H1 (cell line): ENCODE results near the gene MCRS1. TPM values are rescaled to one million over a fixed set of nuclear protein-coding genes. Genes with fewer than 3 reads are reported as not detected.

Source experiments
- CTCF ChIA-PET: fragments of 300-600 bp; sonication (Branson Sonifier 250); formaldehyde crosslinking; loops from one replicate; lab custom pipeline; 2021; ENCODE audit not compliant: partially characterized antibody; lab: Charles Lee
- POLR2A ChIA-PET: fragments of 300-600 bp; sonication (Branson Sonifier 250); formaldehyde crosslinking; loops from one replicate; lab custom pipeline; 2021; ENCODE audit warnings: inconsistent platforms; ENCODE audit not compliant: partially characterized antibody; lab: Charles Lee
- DNase-seq, 2 experiments: peaks; one replicate each; pipeline versions ENCODE4 v3.0.0 to v3.0.0-alpha.2; 2010 to 2022; ENCODE audit warnings: low spot score in 2 of 2, low read depth in 1 of 2, mixed read lengths in 1 of 2
- FAIRE-seq: peaks from 2 replicates; lab custom pipeline; 2011; peaks lifted over from hg19 to GRCh38; lab: Jason Lieb, UNC
- H2AFZ ChIP-seq: 2 replicates; pipeline ENCODE4 v1.8.1; 2012; ENCODE audit warnings: low read length, inconsistent platforms
- H2AK5ac ChIP-seq: 2 replicates; pipeline ENCODE4 v1.6.1; 2013; ENCODE audit warnings: low read depth, low read length
- H2BK120ac ChIP-seq: replicated peaks from 2 replicates; pipeline ENCODE3; 2013; ENCODE audit warnings: low read depth, low read length, inconsistent platforms
- H2BK12ac ChIP-seq: 2 replicates; pipeline ENCODE4 v1.6.1; 2013; ENCODE audit warnings: low read depth, low read length
- H2BK15ac ChIP-seq: 2 replicates; pipeline ENCODE4 v1.6.1; 2013; ENCODE audit warnings: low read length
- H2BK20ac ChIP-seq: 2 replicates; pipeline ENCODE4 v1.6.1; 2013; ENCODE audit warnings: low read length
- H2BK5ac ChIP-seq: 2 replicates; pipeline ENCODE4 v1.6.1; 2013; ENCODE audit warnings: low read depth, low read length
- H3K14ac ChIP-seq: 2 replicates; pipeline ENCODE4 v1.6.1; 2013; ENCODE audit warnings: inconsistent platforms; ENCODE audit not compliant: insufficient read length
- H3K18ac ChIP-seq: 2 replicates; pipeline ENCODE4 v1.6.1; 2013; ENCODE audit warnings: low read length; ENCODE audit errors: extremely low read depth
- H3K23ac ChIP-seq: 2 replicates; pipeline ENCODE4 v1.6.1; 2013; ENCODE audit warnings: inconsistent platforms; ENCODE audit not compliant: insufficient read length
- H3K23me2 ChIP-seq: 2 replicates; pipeline ENCODE4 v1.6.1; 2013; ENCODE audit warnings: low read depth, low read length
- H3K27ac ChIP-seq: 2 replicates; pipeline ENCODE4 v1.6.1; 2011; ENCODE audit warnings: low read depth, low read length, inconsistent platforms
- H3K27me3 ChIP-seq, 4 experiments: replicated peaks in 1 of 4; 1 replicate in 1 of 4; 2 replicates in 3 of 4; pipeline versions ENCODE4 v1.6.1 to v1.8.1; 2011 to 2013; ENCODE audit warnings: low read length in 3 of 4, mild to moderate bottlenecking in 3 of 4, inconsistent platforms in 2 of 4, mixed read lengths in 2 of 4, moderate library complexity in 1 of 4; ENCODE audit not compliant: control insufficient read depth in 3 of 4, insufficient read depth in 3 of 4; ENCODE audit errors: extremely low read depth in 1 of 4
- H3K36me3 ChIP-seq, 4 experiments: 2 replicates each; pipeline versions ENCODE4 v1.6.1 to v1.8.1; 2011 to 2013; ENCODE audit warnings: mild to moderate bottlenecking in 4 of 4, low read length in 3 of 4, moderate library complexity in 2 of 4, control low read depth in 1 of 4, inconsistent platforms in 1 of 4; ENCODE audit not compliant: insufficient read depth in 4 of 4, control insufficient read depth in 2 of 4
- H3K4ac ChIP-seq: replicated peaks from 2 replicates; pipeline ENCODE3; 2013; ENCODE audit warnings: low read length, low read depth, mixed read lengths, inconsistent platforms; ENCODE audit not compliant: insufficient read length
- H3K4me1 ChIP-seq, 4 experiments: replicated peaks in 1 of 4; 1 replicate in 1 of 4; 2 replicates in 3 of 4; pipeline versions ENCODE4 v1.6.1 to v1.8.1; 2011 to 2013; ENCODE audit warnings: low read length in 3 of 4, inconsistent platforms in 2 of 4, mixed read lengths in 1 of 4; ENCODE audit not compliant: insufficient read depth in 4 of 4, control insufficient read depth in 3 of 4
- H3K4me2 ChIP-seq, 2 experiments: 2 replicates each; pipeline versions ENCODE4 v1.6.1 to v1.8.1; 2011 to 2013; ENCODE audit warnings: low read depth in 2 of 2, low read length in 2 of 2, control low read depth in 1 of 2, inconsistent platforms in 1 of 2, mild to moderate bottlenecking in 1 of 2; ENCODE audit not compliant: insufficient read depth in 1 of 2
- H3K4me3 ChIP-seq, 4 experiments: fragments of 200-600, 300-600 bp in 1 of 4; sonication (generic), shearing (Covaris generic), sonication (Bioruptor Twin) in 1 of 4; 2 replicates each; pipeline versions ENCODE4 v1.5.1 to v1.8.1; 2011 to 2016; ENCODE audit warnings: low read length in 4 of 4, low read depth in 3 of 4, control low read depth in 2 of 4, inconsistent platforms in 2 of 4, mild to moderate bottlenecking in 2 of 4, mixed read lengths in 1 of 4, moderate library complexity in 1 of 4; ENCODE audit not compliant: insufficient read depth in 2 of 4; ENCODE audit errors: extremely low read depth in 1 of 4
- H3K56ac ChIP-seq: replicated peaks from 2 replicates; pipeline ENCODE3; 2013; ENCODE audit warnings: low read depth, mild to moderate bottlenecking, mixed read lengths, low read length, inconsistent platforms; ENCODE audit not compliant: insufficient read length
- H3K79me1 ChIP-seq: 2 replicates; pipeline ENCODE4 v1.6.1; 2013; ENCODE audit warnings: low read depth, low read length, control low read depth
- H3K79me2 ChIP-seq, 2 experiments: 2 replicates each; pipeline versions ENCODE4 v1.6.1 to v1.8.1; 2012 to 2013; ENCODE audit warnings: low read length in 2 of 2, mild to moderate bottlenecking in 2 of 2, inconsistent platforms in 1 of 2; ENCODE audit not compliant: insufficient read depth in 2 of 2, control insufficient read depth in 1 of 2
- H3K9ac ChIP-seq, 4 experiments: replicated peaks in 1 of 4; 1 replicate in 1 of 4; 2 replicates in 3 of 4; pipeline versions ENCODE4 v1.6.1 to v1.8.1; 2011 to 2013; ENCODE audit warnings: low read depth in 3 of 4, low read length in 3 of 4, control low read depth in 2 of 4, mild to moderate bottlenecking in 2 of 4, moderate library complexity in 2 of 4, inconsistent platforms in 1 of 4; ENCODE audit errors: extremely low read depth in 1 of 4
- H3K9me3 ChIP-seq, 2 experiments: 2 replicates each; pipeline versions ENCODE4 v1.6.1 to v1.8.1; 2012 to 2013; ENCODE audit warnings: mild to moderate bottlenecking in 2 of 2, moderate library complexity in 2 of 2, control low read depth in 1 of 2, inconsistent platforms in 1 of 2, low read depth in 1 of 2, low read length in 1 of 2, mixed read lengths in 1 of 2; ENCODE audit not compliant: insufficient read depth in 2 of 2
- H4K20me1 ChIP-seq, 2 experiments: replicated peaks in 1 of 2; 2 replicates each; pipeline versions ENCODE3 to v1.8.1; 2011 to 2013; ENCODE audit warnings: inconsistent platforms in 2 of 2, low read length in 2 of 2, mild to moderate bottlenecking in 1 of 2; ENCODE audit not compliant: insufficient read depth in 2 of 2, control insufficient read depth in 1 of 2
- H4K5ac ChIP-seq: 2 replicates; pipeline ENCODE4 v1.6.1; 2013; ENCODE audit warnings: low read length, low read depth, mixed read lengths, inconsistent platforms; ENCODE audit not compliant: insufficient read length
- H4K8ac ChIP-seq: 2 replicates; pipeline ENCODE4 v1.8.0; 2013; ENCODE audit warnings: mild to moderate bottlenecking, moderate library complexity, low read length, inconsistent platforms; ENCODE audit not compliant: insufficient read depth; ENCODE audit errors: extremely low read depth
- H4K91ac ChIP-seq: replicated peaks from 2 replicates; pipeline ENCODE3; 2013; ENCODE audit warnings: low read length, mixed read lengths, inconsistent platforms; ENCODE audit not compliant: insufficient read length
- KDM1A ChIP-seq: fragments of 200-600, 300-600 bp; sonication (generic); IDR thresholded peaks from 2 replicates; pipeline ENCODE4 v1.7.1; 2016; ENCODE audit warnings: mild to moderate bottlenecking, low read length, borderline replicate concordance
- TCF12 ChIP-seq: IDR thresholded peaks from 2 replicates; pipeline ENCODE4 v1.6.1; 2011; ENCODE audit warnings: low read depth, mild to moderate bottlenecking, low read length
- WGBS, 2 experiments: shearing (Covaris generic) in 1 of 2; methylation state at CpG; one replicate each; pipeline versions ENCODE4 v1.1.6 to v1.1.7; 2013 to 2015; ENCODE audit warnings: low lambda C conversion rate in 2 of 2, mixed read lengths in 2 of 2, inconsistent platforms in 1 of 2, low coverage in 1 of 2, missing lambda C conversion rate in 1 of 2; ENCODE audit not compliant: insufficient replicate concordance in 2 of 2, insufficient coverage in 1 of 2, insufficient read length in 1 of 2; ENCODE audit errors: extremely low coverage in 1 of 2, missing lambda C conversion rate in 1 of 2; 5-methylcytosine and 5-hydroxymethylcytosine counted together
- polyA plus RNA-seq, 7 experiments: library from polyadenylated mRNA; depleted of rRNA in 3 of 7; stranded (reverse) in 5 of 7; unstranded in 2 of 7; fragments of >200 nt in 5 of 7; fragments of 200-250 nt in 2 of 7; gene quantifications; 1 replicate in 5 of 7; 2 replicates in 1 of 7; 4 replicates in 1 of 7; pipeline versions ENCODE4 v1.2.1 to v1.2.3, GENCODE V29; 2011 to 2013; ENCODE audit warnings: missing spikeins in 2 of 7, mixed read lengths in 2 of 7
- total RNA-seq: library from RNA; stranded (reverse); fragmentation: NEBNext Ultra II Directional; extraction: Animal tissue kit (Norgen Biotek cat#: 25700); gene quantifications from 2 replicates; pipeline ENCODE4 v1.2.1, GENCODE V29; 2021

MCRS1 gene
- total and polyA plus RNA-seq, 2 of the 8 experiments (the other 6 are each of a cell fraction or from before 2014, with no cell fraction given) = 90.3 to 139 TPM

GRCh38 chr12:49545815-49546214 lies 22.1 kb downstream of the MCRS1 start:
- Histone ChIP-seq H2BK12ac (no peak overlapping the region), H3K79me1 (no peaks in the 10 kb centered on the region), H3K36me3 (no peaks in the 10 kb centered on the region), H3K56ac (no peak overlapping the region), H3K23ac (no peak overlapping the region), H3K4me1 (peaks cover 0 to 29% (median 19%) of the 10 kb centered on the region in 4 experiments; a peak in 6 of 7 replicates), H2AFZ (no peak overlapping the region), H2BK120ac (no peak overlapping the region), H3K27ac (no peak overlapping the region), H3K79me2 (no peaks in the 10 kb centered on the region), H2AK5ac (no peak overlapping the region), H4K20me1 (peaks cover 3 to 7% of the 10 kb centered on the region in 2 experiments), H4K91ac (no peak overlapping the region), H4K5ac (no peak overlapping the region), H3K4me3 (no peak overlapping the region), H3K9ac (no peak overlapping the region), H3K18ac (no peak overlapping the region), H3K4ac (no peak overlapping the region), H3K27me3 (peaks cover 31 to 98% (median 92%) of the 10 kb centered on the region in 4 experiments), H2BK15ac (no peak overlapping the region), H3K23me2 (peaks cover 14% of the 10 kb centered on the region), H3K9me3 (no peaks in the 10 kb centered on the region), H2BK5ac (no peak overlapping the region), H2BK20ac (no peak overlapping the region), H3K14ac (no peak overlapping the region), H4K8ac (no peak overlapping the region), H3K4me2 (no peak overlapping the region)
- DNase-seq (no peak), FAIRE-seq (no peak)
- WGBS, 2 experiments = 94% methylated on average over 4 of the region's 4 CpGs; no CpG with 5 or more reads in 1 of the 2 experiments
- TF ChIP-seq TCF12 (no peak), KDM1A (no peak)
- CTCF ChIA-PET = interaction anchor here (0.7 to 3.8 kb wide), 11 partner anchors 9 to 252 kb away, joined by 3 to 23 read pairs (median 5); partner anchors contain the start of gene DNAJC22
- POLR2A ChIA-PET = interaction anchor here (1.4 to 3.1 kb wide), 2 partner anchors 8 to 22 kb away, joined by 3 to 12 read pairs; partner anchors contain the start of gene MCRS1
